SKM-1 (cell line): ENCODE measurements around the gene DNTT.

ENCODE experiments used
- DNase-seq: peaks from one replicate; lab custom pipeline; 2025; ENCODE audit not compliant: unreplicated experiment; lab: John Stamatoyannopoulos, UW

DNTT gene

DNA sequence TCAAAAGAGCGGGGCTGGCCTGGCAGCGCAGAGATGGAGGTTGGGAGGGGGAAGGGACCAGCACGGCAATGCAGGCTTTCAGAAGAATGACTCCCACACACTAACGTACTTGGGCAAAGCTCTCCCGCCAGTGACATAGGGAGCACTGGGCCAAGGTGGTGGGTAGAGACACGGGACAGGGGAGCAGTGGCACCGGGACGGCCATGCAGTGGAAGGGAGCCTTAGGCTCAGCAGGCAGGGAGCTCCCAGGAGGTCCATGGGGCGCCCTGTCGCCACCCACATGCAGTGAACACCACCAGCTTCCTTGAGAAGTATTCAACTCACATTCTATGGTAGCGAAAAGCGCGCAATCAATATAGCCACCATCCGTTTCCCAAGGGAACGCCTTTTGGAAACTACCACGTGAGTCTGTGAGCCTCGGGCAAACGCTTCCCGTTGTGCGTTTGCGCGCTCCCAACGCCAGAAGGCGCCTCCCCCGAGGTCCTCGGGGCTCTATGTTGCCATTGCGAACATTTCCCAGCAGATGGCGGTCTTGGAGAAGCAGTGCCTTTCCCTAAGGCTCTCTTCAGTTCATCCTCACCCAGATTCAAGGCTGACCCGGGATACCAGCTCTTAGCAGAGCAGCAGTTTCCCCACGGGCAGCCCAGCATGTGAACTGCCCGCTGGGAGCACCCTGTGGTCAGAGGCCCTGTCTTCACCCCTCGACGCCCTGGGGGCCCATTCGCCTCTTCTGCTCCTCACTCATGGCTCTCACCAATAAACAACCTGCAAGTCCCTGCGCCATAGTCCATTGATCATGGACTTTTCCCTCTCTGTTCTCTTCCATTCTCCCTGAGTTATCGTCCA, 71.0 kb downstream of the DNTT start:
- peak; percentile 83 for DNase-seq

DNA sequence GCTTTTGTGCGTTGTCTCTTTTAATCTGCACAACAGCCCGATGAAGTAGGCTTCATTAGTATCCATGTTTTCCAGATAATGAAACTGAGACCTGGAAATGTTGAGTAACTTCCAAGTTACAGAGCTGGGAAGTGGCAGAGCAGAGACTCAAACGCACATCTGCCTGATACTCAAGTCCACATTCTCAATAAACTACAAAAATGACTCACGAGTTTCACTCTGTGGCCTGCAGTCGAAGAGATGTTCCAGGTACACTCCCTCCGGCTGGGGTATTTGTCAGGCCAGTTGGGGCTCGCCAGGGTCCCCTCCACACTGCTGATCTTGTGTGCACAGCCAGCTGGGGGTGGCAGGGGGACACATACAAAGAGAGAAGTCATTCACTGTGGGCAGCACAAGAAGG, 72.2 kb downstream of the DNTT start:
- no peak for DNase-seq

GRCh38 chr10:96377816-96378294, 73.6 kb downstream of the DNTT start:
- DNase-seq: no peak

DNA sequence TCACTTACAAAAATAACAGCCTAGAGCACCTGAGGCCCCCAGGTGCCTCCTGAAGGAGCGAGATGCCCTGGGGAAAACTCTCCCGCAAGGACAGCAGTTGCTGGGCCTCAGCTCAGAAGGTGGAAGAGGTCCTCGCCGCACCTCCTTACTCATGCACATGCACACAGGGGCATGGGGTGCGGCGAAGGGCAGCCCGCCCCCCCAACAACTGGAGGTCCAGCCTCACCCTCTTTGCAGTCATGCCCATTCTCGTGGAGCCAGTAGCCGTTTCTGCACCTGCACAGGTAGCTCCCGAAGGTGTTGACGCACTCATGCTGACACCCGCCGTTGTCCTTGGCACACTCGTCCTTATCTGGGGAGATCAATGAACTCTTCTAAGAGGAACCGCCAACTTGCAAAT, 74.5 kb downstream of the DNTT start:
- DNase-seq: no peak

DNA sequence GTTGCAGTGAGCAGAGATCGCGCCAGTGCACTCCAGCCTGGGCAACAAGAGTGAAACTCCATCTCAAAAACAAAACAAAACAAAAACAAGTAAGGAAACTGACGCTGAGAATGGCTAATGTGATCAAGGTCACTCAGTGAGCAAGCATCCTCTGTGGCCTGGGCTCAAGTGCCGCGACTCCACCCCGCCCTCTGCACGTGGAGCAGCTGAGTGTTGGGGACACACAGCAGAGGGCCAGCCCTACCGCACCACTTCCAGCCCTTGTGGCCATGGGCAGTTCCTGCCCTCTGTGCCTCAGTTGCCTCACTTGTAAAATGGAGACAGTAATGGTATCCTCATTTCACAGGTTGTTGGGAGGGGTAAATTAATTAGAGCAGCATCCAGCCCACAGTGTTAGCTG, 75.5 kb downstream of the DNTT start:
- no peak for DNase-seq

DNA sequence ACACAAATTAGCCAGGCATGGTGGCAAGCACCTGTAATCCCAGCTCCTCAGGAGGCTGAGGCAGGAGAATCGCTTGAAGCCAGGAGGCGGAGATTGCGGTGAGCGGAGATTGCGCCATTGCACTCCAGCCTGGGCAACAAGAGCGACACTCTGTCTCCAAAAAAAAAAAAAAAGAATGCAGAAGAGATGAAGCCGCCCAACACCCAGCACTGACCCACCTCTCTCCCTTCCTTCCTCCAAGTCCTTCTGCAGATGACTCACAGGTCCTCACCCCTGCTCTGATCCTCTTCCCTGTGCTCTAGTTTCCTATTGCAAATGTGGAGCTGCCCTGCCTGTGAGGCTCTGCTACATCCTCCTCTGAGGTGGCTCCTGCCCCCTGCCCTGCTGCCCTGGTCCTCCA, 76.6 kb downstream of the DNTT start:
- DNase-seq: peak; percentile 91

GRCh38 chr10:96384506-96384905, 80.3 kb downstream of the DNTT start:
- no peak for DNase-seq

DNA sequence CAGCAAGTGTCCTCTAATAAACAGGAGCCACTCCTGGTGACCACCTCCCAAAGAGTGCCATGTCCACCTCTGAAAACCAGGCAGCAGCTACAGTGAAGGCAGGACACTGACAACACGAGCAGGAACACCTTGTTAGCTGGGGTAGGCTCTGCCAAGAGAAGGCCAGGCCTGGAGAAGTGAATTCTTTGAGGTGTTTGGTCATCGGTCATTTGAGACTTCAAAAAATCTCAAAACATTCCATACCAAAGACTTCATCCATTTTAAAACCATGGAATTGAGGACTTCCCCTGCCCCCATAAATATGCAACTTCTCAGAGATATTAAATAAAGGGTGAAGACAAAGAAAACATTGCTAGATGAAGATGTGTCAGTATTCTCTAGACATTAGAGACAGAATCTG, 82.9 kb downstream of the DNTT start:
- DNase-seq: no peak

DNA sequence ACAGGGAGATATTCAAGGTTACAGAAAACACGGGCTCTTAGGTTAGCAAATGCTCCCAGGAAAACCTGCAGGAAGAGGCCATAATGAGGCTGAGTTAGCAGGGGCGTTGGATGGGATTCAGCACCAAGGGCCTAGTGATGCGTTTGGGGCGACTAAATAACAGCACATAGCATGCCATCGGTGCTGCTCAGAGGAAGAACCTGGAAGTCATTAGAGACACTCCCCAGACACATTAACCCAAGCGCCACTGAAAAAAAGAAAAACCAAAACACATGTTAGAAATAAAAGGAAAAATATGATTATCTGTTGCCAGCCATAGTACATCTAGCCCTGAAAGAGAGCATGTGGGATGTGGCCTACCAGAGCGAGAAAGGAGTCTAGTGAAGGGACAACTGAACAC, 83.4 kb downstream of the DNTT start:
- DNase-seq: no peak
